HCEC 1CT (cell line): ENCODE results near the gene ARHGEF7.

Experiments used
- DNase-seq: peaks from one replicate; pipeline ENCODE4 v3.0.0-alpha.2; 2017

Gene ARHGEF7

GRCh38 chr13:111140562-111141105, 25.5 kb downstream of the ARHGEF7 start:
- DNase-seq = no peak

- DNase-seq = no peak
These were observed 27.4 kb downstream of the ARHGEF7 start for GRCh38 chr13:111142472-111142871.

GRCh38 chr13:111143865-111144540, 28.9 kb downstream of the ARHGEF7 start:
- no peak for DNase-seq

GRCh38 chr13:111145071-111145470, 30.0 kb downstream of the ARHGEF7 start:
- no peak for DNase-seq

- no peak for DNase-seq
These were observed 30.4 kb downstream of the ARHGEF7 start for GRCh38 chr13:111145506-111145905.

GRCh38 chr13:111152844-111153243, 37.7 kb downstream of the ARHGEF7 start:
- DNase-seq = no peak

GRCh38 chr13:111153279-111153976, 38.3 kb downstream of the ARHGEF7 start:
- peak; percentile 86 for DNase-seq

GRCh38 chr13:111153977-111154332, 38.8 kb downstream of the ARHGEF7 start:
- no peak for DNase-seq

- DNase-seq = no peak
These were observed 41.3 kb downstream of the ARHGEF7 start for GRCh38 chr13:111156421-111156820.

- no peak for DNase-seq
These were observed 43.2 kb downstream of the ARHGEF7 start for GRCh38 chr13:111158136-111158805.

GRCh38 chr13:111159362-111160320, 44.5 kb downstream of the ARHGEF7 start:
- DNase-seq = no peak

GRCh38 chr13:111160648-111161047, 45.5 kb downstream of the ARHGEF7 start:
- no peak for DNase-seq

- DNase-seq = no peak
These were observed 46.8 kb downstream of the ARHGEF7 start for GRCh38 chr13:111161601-111162600.

- DNase-seq = no peak
These were observed 50.3 kb downstream of the ARHGEF7 start for GRCh38 chr13:111165241-111166010.

GRCh38 chr13:111166882-111167675, 52.0 kb downstream of the ARHGEF7 start:
- no peak for DNase-seq

- DNase-seq = no peak
These were observed 53.0 kb downstream of the ARHGEF7 start for GRCh38 chr13:111168107-111168506.

- no peak for DNase-seq
These were observed 56.0 kb downstream of the ARHGEF7 start for GRCh38 chr13:111171112-111171511.

- no peak for DNase-seq
These were observed 56.5 kb downstream of the ARHGEF7 start for GRCh38 chr13:111171629-111172028.

- no peak for DNase-seq
These were observed 59.4 kb downstream of the ARHGEF7 start for GRCh38 chr13:111174377-111175114.
